Right lobe of liver (tissue), 4 donors: Measurements from ENCODE around the gene MT1E.
A peak's percentile ranks its signal among the peaks of the same experiment; 100 is the strongest.

ENCODE experiments used
- POLR2A ChIP-seq: fragments of 450-650 bp; IDR thresholded peaks from one replicate; pipeline ENCODE4 v1.6.1; 2017; ENCODE audit warnings: antibody characterized with exemption, mild to moderate bottlenecking
- TF ChIP-seq, protein P1 (sequence below), 4 donors: fragments of 200-600 bp in 3 of 4; fragments of 450-650 bp in 1 of 4; IDR thresholded peaks; one replicate each; pipeline versions ENCODE4 v1.5.1 to v1.8.0; 2016 to 2022; ENCODE audit warnings: antibody characterized with exemption in 4 of 4, mild to moderate bottlenecking in 2 of 4
- donor health status: DM: no; HTN: no; CAD: no.
- donor health status: DM: no; HTN: no; CAD: no.
- donor health status: DM: no; HTN: yes; CAD: no.

DNA sequence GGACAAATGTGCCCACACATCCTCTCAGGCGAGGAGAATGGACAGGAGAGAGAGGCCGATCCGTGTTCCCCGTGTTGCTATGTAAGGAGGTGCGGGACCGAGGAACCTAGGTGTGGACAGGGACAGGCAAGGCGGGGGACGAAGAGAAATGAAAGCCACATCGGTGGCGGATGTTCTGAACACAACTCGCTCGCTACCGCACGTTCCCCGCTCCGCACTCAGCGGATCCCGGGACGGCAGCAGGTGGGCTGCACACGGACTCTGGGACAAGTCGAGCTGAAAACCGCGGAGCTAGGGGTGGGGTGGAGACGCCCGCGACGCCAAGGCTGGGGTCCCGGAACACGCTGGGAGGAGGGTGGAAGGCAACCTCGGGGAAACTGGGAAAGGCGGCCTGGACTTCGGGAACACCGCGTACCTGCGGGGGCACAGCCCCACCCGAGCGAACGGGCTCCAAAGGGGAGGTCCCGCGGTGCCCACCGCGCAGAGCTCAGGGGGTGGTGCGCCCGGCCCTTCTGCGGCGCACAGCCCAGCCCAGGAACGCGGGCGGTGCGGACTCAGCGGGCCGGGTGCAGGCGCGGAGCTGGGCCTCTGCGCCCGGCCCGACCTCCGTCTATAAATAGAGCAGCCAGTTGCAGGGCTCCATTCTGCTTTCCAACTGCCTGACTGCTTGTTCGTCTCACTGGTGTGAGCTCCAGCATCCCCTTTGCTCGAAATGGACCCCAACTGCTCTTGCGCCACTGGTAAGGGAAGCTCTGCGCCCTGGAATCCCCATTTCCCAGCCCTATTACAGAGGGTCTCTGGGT, at the start of gene MT1E:
- TF ChIP-seq, protein P1, sequence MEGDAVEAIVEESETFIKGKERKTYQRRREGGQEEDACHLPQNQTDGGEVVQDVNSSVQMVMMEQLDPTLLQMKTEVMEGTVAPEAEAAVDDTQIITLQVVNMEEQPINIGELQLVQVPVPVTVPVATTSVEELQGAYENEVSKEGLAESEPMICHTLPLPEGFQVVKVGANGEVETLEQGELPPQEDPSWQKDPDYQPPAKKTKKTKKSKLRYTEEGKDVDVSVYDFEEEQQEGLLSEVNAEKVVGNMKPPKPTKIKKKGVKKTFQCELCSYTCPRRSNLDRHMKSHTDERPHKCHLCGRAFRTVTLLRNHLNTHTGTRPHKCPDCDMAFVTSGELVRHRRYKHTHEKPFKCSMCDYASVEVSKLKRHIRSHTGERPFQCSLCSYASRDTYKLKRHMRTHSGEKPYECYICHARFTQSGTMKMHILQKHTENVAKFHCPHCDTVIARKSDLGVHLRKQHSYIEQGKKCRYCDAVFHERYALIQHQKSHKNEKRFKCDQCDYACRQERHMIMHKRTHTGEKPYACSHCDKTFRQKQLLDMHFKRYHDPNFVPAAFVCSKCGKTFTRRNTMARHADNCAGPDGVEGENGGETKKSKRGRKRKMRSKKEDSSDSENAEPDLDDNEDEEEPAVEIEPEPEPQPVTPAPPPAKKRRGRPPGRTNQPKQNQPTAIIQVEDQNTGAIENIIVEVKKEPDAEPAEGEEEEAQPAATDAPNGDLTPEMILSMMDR (IDR thresholded peaks at IDR 0.05): no peak
- peak; percentile 98 for TF ChIP-seq POLR2A
